ENCODE data around the gene HECA.
"Not testable (repeated sequence)": the region's sequence is repeated elsewhere in the genome, so short reads cannot be mapped to it uniquely, and the experiment has no call there.

The HECA gene

GRCh38 chr6:139165324-139165723 is 30.4 kb downstream of the HECA start:
- no peak for DNase-seq

GRCh38 chr6:139166238-139166955 is 31.5 kb downstream of the HECA start:
- no peak for DNase-seq

GRCh38 chr6:139166956-139167313 is 32.1 kb downstream of the HECA start:
- DNase-seq = no peak

- DNase-seq = no peak
These were observed 37.3 kb downstream of the HECA start for GRCh38 chr6:139172151-139172550.

- DNase-seq = no peak
These were observed 37.7 kb downstream of the HECA start for GRCh38 chr6:139172567-139172966.

GRCh38 chr6:139173172-139173571 is 38.3 kb downstream of the HECA start:
- DNase-seq = no peak

GRCh38 chr6:139173822-139174221 is 38.9 kb downstream of the HECA start:
- DNase-seq = no peak

- no peak for DNase-seq
These were observed 40.1 kb downstream of the HECA start for GRCh38 chr6:139174961-139175360.

GRCh38 chr6:139175389-139175948 is 40.6 kb downstream of the HECA start:
- no peak for DNase-seq

GRCh38 chr6:139181236-139181635 is 46.4 kb downstream of the HECA start:
- DNase-seq = no peak

- no peak for DNase-seq
These were observed 49.2 kb downstream of the HECA start for GRCh38 chr6:139184047-139184446.

GRCh38 chr6:139184459-139184858 is 49.6 kb downstream of the HECA start:
- no peak for DNase-seq

- no peak for DNase-seq
These were observed 51.4 kb downstream of the HECA start for GRCh38 chr6:139186242-139186641.

GRCh38 chr6:139186692-139187091 is 51.8 kb downstream of the HECA start:
- DNase-seq = no peak

- no peak for DNase-seq
These were observed 52.6 kb downstream of the HECA start for GRCh38 chr6:139187489-139187888.

GRCh38 chr6:139189665-139190064 is 54.8 kb downstream of the HECA start:
- no peak for DNase-seq

- DNase-seq = no peak
These were observed 59.9 kb downstream of the HECA start for GRCh38 chr6:139194740-139195139.

- no peak for DNase-seq
These were observed 63.8 kb downstream of the HECA start for GRCh38 chr6:139198529-139199288.

- no peak for DNase-seq
These were observed 66.5 kb downstream of the HECA start for GRCh38 chr6:139201378-139201777.

GRCh38 chr6:139204978-139205377 is 70.1 kb downstream of the HECA start:
- no peak for DNase-seq

GRCh38 chr6:139205843-139206242 is 71.0 kb downstream of the HECA start:
- no peak for DNase-seq

- not testable (repeated sequence) for DNase-seq
These were observed 75.9 kb downstream of the HECA start for GRCh38 chr6:139210766-139211165.

- DNase-seq = not testable (repeated sequence)
These were observed 77.6 kb downstream of the HECA start for GRCh38 chr6:139212460-139212859.

GRCh38 chr6:139219271-139219729 is 84.4 kb downstream of the HECA start:
- peak; percentile 76 for DNase-seq
